GM21825 (cell line): ENCODE data around the gene PRTN3.
"Not testable (repeated sequence)": the region's sequence is repeated elsewhere in the genome, so short reads cannot be mapped to it uniquely, and the experiment has no call there.

ENCODE experiments used
- ATAC-seq: cut with Tn5 transposase; IDR thresholded peaks from one replicate; pipeline ENCODE4 v1.9.1; 2021; ENCODE audit warnings: mild to moderate bottlenecking, moderate library complexity; ENCODE audit not compliant: unreplicated experiment

The PRTN3 gene

GRCh38 chr19:843836-844545 lies 3.2 kb downstream of the PRTN3 start:
- no peak for ATAC-seq

GRCh38 chr19:844546-844971 lies 3.8 kb downstream of the PRTN3 start:
- ATAC-seq = no peak

- no peak for ATAC-seq
Measured at GRCh38 chr19:845707-846521, 5.1 kb downstream of the PRTN3 start.

- no peak for ATAC-seq
Measured at GRCh38 chr19:848386-848921, 7.7 kb downstream of the PRTN3 start.

- ATAC-seq = not testable (repeated sequence)
Measured at GRCh38 chr19:849195-849594, 8.4 kb downstream of the PRTN3 start.

GRCh38 chr19:850221-850978 lies 9.6 kb downstream of the PRTN3 start:
- ATAC-seq = no peak

GRCh38 chr19:850979-851335 lies 10.2 kb downstream of the PRTN3 start:
- ATAC-seq = no peak

- ATAC-seq = no peak
Measured at GRCh38 chr19:852136-853013, 11.6 kb downstream of the PRTN3 start, which contains the start of gene ELANE. Gene ELANE, plus strand, starts transcription at chr19:852303. Its CDS starts 26 bp downstream, at chr19:852329.

- no peak for ATAC-seq
Measured at GRCh38 chr19:853014-853585, 12.3 kb downstream of the PRTN3 start.

GRCh38 chr19:853614-854220 lies 12.9 kb downstream of the PRTN3 start:
- ATAC-seq = not testable (repeated sequence)

GRCh38 chr19:854549-854948 lies 13.8 kb downstream of the PRTN3 start:
- no peak for ATAC-seq

GRCh38 chr19:855142-855541 lies 14.3 kb downstream of the PRTN3 start:
- ATAC-seq = no peak

GRCh38 chr19:855566-856120 lies 14.8 kb downstream of the PRTN3 start:
- no peak for ATAC-seq

GRCh38 chr19:858284-858683 lies 17.5 kb downstream of the PRTN3 start:
- ATAC-seq = no peak

- no peak for ATAC-seq
Measured at GRCh38 chr19:858868-859843, 18.4 kb downstream of the PRTN3 start, which contains the start of gene CFD. Gene CFD, plus strand, starts transcription at chr19:859664. Its CDS starts 26 bp downstream, at chr19:859690.

- ATAC-seq = no peak
Measured at GRCh38 chr19:861141-861755, 20.4 kb downstream of the PRTN3 start.
